ENCODE data around the gene TSPAN32.

DNA sequence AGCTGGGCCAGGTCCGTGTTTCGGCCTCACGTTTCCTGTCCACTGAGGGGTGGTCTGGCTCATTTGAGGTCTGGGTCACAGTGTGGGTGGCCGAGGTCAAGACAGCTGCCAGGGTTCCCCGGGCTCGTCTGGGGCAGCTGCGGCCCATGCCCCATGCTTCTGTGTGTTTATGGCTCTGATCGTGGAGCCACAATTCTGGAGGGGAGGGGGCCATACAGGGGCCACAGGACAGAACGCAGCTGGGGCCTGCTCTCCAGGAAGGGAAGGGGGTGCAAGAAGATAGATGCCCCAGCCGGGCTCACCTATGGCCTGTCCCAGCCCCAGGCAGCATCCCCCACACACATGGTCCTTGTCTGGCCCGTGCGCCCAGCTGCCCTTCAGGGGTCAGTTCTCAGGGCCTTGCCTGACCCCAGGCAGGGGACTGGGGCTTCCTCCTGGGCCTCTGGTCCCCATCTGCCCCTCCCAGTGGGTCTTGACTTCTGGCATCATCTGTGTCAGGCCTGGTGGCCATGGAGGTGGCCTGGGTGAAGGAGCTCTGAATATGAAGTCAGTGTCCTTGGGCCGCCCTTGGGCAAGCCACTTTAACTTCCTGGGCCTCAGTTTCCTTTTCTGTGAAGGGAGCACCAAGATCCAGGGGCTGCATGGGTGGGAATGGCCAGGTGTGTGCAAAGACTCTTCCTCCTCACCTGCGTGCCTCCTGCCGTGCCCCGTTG lies 8.4 kb downstream of the TSPAN32 start:
- TF ChIP-seq, protein P1, sequence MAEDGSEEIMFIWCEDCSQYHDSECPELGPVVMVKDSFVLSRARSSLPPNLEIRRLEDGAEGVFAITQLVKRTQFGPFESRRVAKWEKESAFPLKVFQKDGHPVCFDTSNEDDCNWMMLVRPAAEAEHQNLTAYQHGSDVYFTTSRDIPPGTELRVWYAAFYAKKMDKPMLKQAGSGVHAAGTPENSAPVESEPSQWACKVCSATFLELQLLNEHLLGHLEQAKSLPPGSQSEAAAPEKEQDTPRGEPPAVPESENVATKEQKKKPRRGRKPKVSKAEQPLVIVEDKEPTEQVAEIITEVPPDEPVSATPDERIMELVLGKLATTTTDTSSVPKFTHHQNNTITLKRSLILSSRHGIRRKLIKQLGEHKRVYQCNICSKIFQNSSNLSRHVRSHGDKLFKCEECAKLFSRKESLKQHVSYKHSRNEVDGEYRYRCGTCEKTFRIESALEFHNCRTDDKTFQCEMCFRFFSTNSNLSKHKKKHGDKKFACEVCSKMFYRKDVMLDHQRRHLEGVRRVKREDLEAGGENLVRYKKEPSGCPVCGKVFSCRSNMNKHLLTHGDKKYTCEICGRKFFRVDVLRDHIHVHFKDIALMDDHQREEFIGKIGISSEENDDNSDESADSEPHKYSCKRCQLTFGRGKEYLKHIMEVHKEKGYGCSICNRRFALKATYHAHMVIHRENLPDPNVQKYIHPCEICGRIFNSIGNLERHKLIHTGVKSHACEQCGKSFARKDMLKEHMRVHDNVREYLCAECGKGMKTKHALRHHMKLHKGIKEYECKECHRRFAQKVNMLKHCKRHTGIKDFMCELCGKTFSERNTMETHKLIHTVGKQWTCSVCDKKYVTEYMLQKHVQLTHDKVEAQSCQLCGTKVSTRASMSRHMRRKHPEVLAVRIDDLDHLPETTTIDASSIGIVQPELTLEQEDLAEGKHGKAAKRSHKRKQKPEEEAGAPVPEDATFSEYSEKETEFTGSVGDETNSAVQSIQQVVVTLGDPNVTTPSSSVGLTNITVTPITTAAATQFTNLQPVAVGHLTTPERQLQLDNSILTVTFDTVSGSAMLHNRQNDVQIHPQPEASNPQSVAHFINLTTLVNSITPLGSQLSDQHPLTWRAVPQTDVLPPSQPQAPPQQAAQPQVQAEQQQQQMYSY (CRISPR knock-in tag; IDR thresholded peaks at IDR 0.05), result no peak
- TF ChIP-seq, protein P2, sequence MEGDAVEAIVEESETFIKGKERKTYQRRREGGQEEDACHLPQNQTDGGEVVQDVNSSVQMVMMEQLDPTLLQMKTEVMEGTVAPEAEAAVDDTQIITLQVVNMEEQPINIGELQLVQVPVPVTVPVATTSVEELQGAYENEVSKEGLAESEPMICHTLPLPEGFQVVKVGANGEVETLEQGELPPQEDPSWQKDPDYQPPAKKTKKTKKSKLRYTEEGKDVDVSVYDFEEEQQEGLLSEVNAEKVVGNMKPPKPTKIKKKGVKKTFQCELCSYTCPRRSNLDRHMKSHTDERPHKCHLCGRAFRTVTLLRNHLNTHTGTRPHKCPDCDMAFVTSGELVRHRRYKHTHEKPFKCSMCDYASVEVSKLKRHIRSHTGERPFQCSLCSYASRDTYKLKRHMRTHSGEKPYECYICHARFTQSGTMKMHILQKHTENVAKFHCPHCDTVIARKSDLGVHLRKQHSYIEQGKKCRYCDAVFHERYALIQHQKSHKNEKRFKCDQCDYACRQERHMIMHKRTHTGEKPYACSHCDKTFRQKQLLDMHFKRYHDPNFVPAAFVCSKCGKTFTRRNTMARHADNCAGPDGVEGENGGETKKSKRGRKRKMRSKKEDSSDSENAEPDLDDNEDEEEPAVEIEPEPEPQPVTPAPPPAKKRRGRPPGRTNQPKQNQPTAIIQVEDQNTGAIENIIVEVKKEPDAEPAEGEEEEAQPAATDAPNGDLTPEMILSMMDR (IDR thresholded peaks at IDR 0.05 in 2 of 3, conservative IDR thresholded peaks at IDR 0.05 in 1 of 3; ENCODE audit: control insufficient read depth in 2 of 3, extremely low read depth in 1 of 3, insufficient read depth in 1 of 3, low read depth in 3 of 3, low read length in 3 of 3), result no peak
- TF ChIP-seq MXI1 (IDR thresholded peaks at IDR 0.05; ENCODE audit: low read depth, low read length), result no peak
- TF ChIP-seq, protein P3, sequence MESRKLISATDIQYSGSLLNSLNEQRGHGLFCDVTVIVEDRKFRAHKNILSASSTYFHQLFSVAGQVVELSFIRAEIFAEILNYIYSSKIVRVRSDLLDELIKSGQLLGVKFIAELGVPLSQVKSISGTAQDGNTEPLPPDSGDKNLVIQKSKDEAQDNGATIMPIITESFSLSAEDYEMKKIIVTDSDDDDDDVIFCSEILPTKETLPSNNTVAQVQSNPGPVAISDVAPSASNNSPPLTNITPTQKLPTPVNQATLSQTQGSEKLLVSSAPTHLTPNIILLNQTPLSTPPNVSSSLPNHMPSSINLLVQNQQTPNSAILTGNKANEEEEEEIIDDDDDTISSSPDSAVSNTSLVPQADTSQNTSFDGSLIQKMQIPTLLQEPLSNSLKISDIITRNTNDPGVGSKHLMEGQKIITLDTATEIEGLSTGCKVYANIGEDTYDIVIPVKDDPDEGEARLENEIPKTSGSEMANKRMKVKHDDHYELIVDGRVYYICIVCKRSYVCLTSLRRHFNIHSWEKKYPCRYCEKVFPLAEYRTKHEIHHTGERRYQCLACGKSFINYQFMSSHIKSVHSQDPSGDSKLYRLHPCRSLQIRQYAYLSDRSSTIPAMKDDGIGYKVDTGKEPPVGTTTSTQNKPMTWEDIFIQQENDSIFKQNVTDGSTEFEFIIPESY (IDR thresholded peaks at IDR 0.05), result no peak
- no peak for TF ChIP-seq EZH2 (IDR thresholded peaks at IDR 0.05; ENCODE audit: borderline replicate concordance, control insufficient read depth, low read depth, low read length)
- no peak for TF ChIP-seq POLR2AphosphoS5 (IDR thresholded peaks at IDR 0.05; ENCODE audit: low read length)
- TF ChIP-seq POLR2A (IDR thresholded peaks at IDR 0.05; ENCODE audit: low read depth, low read length), result no peak
- no peak for TF ChIP-seq SIN3A (IDR thresholded peaks at IDR 0.05; ENCODE audit: low read depth, low read length)
- TF ChIP-seq, protein P4, sequence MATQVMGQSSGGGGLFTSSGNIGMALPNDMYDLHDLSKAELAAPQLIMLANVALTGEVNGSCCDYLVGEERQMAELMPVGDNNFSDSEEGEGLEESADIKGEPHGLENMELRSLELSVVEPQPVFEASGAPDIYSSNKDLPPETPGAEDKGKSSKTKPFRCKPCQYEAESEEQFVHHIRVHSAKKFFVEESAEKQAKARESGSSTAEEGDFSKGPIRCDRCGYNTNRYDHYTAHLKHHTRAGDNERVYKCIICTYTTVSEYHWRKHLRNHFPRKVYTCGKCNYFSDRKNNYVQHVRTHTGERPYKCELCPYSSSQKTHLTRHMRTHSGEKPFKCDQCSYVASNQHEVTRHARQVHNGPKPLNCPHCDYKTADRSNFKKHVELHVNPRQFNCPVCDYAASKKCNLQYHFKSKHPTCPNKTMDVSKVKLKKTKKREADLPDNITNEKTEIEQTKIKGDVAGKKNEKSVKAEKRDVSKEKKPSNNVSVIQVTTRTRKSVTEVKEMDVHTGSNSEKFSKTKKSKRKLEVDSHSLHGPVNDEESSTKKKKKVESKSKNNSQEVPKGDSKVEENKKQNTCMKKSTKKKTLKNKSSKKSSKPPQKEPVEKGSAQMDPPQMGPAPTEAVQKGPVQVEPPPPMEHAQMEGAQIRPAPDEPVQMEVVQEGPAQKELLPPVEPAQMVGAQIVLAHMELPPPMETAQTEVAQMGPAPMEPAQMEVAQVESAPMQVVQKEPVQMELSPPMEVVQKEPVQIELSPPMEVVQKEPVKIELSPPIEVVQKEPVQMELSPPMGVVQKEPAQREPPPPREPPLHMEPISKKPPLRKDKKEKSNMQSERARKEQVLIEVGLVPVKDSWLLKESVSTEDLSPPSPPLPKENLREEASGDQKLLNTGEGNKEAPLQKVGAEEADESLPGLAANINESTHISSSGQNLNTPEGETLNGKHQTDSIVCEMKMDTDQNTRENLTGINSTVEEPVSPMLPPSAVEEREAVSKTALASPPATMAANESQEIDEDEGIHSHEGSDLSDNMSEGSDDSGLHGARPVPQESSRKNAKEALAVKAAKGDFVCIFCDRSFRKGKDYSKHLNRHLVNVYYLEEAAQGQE (IDR thresholded peaks at IDR 0.05; ENCODE audit: low read depth, low read length), result no peak
- TF ChIP-seq SUZ12 (IDR thresholded peaks at IDR 0.05; ENCODE audit: unreplicated experiment), result no peak

Data from GM12878 (cell line).